Activated CD4-positive, alpha-beta T cell treated with anti-CD3 and anti-CD28 coated beads for 4 hours (primary cell): ENCODE results near the gene CFLAR.
"Not testable (repeated sequence)": the region's sequence is repeated elsewhere in the genome, so short reads cannot be mapped to it uniquely, and the experiment has no call there.

Experiments
- DNase-seq, 2 donors: peaks; one replicate each; pipeline ENCODE4 v3.0.0-alpha.2; 2020

The CFLAR gene

DNA sequence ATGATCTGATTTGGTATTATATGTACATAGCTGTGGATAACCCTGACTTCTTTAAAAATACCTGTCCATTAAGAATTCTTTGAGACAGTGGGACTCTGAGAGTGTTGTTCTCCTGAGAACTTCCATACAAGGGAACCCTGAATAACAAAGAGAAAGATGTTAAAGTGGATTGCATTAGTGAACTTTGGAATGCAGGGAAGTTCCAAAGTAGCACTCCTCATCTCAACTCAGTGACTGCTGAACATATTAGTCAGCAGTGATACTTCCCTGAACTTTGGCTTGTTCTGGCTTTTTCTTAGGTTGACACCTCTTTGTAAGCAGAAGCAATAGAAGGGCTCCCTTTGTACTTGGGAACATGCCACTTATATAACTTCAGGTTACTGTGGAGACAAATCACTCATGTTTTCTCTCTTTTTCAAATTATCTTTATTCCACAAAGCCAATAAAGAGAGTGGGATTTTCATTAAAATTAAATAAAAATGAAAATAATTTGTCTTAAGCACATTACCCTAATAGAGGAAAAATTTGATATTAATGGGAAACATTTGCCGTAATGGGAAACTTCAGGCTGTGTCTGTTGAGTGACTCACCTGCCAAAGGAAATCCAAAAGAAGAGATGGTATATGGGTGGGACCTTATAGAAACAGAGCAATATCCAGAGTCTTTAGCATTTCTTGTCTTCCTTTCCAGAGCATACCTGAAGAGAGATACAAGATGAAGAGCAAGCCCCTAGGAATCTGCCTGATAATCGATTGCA, 33.3 kb downstream of the CFLAR start:
- DNase-seq = no peak

DNA sequence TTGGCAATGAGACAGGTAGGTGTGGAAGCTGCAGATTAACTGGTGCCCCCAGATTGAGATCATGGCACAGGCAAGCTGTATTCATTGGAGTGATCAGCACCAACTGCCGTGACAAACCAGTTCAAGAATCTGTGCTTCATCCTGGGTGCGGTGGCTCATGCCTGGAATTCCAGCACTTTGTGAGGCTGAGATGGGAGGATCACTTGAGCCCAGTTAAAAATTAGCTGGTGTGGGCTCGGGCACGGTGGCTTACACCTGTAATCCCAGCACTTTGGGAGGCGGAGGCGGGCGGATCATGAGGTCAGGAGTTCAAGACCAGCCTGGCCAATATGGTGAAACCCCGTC, 33.8 kb downstream of the CFLAR start:
- not testable (repeated sequence) for DNase-seq

DNA sequence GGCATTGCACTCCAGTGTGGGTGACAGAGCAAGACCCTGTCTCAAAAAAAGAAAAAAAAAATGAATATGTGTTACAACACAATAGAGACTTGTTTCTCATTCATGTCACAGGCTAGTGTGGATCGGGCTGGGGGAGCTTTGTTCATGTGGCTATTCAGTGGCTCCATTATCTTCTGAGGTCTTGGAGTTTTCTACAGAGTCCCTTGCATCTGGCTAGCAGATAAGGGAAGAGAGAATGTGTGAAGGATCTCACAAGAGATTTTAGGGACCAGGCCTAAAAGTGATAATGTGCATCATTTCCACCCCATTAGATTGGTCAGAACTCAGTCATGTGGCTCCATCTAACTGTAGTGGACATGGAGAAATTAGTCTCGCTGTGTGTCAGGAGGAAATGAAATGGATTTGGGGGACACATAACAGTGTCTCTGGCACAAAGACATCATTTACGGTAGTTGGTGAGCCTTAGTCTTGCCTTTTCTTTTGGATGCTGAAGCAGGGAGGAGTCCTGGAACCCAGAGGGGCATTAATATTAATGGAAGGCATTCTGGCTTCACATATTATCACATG, 34.6 kb downstream of the CFLAR start:
- DNase-seq = no peak

DNA sequence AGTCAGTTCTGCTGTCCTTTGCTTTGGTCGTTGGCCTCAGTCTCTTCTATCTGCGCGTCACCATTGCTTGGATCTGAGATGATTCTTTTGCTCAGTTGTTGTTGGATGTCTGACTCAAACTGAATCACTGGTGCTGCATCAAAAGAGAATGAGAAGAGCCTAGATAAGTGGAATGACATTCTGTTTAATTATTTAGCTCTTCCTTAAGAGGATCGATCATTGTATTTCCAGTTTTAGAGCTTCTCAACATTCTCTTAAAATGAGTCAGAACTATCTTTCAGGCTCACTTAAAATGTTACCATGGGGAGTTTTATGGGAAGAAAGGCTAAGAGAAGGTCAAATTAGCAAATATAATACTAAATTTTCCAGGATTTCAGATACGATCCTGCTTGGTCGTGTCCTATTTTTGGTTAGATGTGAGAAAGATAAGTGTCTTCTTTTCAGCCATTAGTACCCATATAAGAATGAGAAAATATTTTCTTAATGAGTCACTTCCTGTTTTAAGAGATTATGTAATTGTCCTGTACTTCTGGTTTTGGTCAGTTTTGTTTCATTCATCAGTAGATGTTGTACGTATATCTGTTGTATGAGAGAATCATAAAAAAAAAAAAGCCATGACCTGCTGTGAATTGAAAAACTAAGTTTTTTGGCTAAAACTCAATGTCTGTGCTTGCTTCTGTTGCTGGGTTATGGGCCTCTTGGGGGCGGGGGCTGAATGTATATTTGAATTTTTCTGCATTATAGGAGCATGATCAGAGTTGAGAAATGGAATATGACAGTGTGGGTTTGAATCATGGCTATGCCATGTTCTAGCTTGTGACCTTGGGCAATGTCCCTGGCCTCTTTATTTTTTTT, 35.4 kb downstream of the CFLAR start:
- DNase-seq = no peak

DNA sequence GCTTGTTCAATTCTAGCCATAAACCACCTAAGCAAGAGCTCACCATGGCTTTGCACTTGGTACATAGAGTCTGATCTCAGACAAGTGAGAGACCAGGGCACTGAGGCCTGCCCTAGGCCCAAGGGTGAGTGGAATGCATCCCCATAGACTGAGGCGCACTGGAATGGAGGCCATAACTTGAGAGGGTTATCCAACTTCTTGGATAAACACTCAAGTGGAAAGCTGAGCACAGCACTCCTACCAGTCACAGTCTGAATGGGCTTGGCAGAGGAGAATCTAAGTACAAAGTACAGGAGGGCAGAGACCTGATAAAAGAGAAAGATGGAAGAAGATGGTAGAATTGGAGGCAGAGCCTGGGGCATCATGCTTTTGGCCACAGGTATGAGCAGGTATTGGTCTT, 36.6 kb downstream of the CFLAR start:
- no peak for DNase-seq

DNA sequence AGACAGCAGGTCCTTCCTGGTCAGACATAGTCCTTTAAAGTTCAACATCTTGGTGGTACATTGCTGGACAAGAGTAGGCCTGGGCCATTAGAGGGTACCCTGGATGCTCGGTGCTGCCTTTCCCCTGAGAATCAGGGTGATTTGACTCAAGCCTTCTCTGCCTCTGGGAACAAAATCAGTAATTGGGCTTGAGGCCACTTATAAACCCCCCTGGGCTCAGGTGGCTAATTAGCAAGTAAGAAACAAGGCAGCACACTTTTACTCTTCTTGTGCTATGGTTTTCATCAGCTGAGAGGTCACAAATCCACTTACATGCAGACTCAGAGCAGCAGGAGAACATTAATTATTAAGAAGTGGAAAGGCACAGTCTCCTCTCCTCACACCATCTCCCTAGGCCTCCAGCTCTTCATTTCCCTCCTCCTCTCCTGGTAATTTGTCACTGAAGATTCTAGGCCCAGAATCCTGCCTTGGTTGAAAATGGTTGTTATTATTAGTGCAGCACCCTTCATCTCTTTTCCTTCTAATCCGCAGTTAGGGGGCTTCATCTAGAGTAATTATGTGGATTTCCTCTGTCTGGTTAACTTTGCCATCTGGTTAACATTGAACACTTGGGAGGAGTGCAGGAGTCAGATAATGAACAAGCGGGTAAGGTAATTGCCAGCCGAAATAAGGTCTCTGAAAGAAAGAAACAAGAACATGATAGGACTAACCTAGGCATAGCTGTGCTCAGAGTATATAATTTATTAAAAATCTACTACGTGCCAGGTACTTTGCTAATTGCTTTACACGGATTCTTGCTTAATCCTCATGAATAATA, 37.2 kb downstream of the CFLAR start:
- DNase-seq = no peak

DNA sequence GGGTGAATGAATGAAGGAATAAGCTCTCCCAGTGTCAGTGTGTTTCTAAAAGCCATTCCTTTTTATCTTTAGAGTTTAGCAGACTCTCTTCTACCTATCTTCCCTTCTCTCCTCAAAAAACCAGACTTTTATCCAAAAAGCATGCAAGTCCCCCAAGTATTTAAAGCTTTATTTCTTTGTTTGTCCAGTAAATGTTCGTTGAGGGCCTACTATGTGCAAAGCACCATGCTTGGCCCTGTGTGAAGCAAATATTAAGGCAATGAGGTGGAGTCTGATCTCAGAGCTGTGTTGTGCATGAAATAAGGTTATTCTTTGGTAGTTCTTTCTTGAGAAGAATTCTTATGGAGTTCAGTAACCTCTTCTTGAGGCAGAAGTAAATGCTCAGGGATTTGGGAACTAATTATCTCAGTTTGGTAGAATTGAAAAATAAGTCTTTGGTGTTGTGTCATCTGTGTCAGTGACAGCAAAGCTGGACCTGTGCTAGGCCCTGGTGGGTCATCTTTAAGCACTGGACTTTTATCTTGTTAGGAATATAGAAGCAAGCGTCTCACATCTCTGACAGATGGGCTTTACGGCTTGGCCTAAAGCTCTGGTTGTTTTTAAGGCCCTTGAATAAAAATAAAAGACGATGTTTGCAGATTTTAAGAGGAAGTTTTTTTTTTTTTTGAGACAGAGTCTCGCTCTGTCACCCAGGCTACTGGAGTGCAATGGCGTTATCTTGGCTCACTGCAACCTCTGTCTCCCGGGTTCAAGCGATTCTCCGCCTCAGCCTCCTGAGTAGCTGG, 38.8 kb downstream of the CFLAR start:
- no peak for DNase-seq

DNA sequence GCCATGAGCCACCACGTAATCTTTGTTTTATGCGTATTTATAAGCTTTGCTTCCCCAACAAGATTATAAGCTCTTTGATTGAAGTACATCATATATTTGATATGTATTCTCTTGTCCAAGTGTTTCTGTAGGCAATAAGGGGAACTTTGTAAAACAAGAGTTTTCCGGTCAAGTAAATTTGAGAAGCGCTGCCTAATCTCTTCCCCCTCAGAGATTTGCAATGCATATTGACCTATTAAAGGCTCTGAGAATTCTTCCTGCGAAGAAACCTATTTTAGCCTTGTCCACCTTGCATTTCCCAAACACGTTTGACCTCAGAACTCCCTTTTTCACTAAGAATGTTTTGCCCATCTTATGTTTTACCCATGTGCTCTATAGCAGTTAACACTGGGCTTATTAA, 40.1 kb downstream of the CFLAR start:
- DNase-seq = no peak

DNA sequence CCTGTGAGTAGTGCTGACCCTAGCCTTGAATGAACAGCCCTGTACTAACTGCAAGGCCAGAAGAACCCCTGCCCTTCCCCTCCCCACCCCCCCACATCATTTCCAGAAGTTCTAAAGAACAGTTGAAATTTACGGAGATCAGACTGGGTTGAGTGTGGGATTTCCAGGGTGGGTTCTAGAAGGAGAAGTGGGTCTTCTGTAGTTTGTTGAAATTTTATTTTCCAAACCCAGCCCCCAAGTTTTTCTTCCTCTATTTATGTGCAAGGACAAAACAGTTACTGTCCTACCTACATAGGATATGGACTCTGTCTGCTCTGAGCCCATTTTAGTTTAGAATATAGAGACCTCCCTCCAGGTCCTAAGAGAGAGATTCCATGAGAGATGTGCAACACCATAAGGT, 40.7 kb downstream of the CFLAR start:
- no peak for DNase-seq

DNA sequence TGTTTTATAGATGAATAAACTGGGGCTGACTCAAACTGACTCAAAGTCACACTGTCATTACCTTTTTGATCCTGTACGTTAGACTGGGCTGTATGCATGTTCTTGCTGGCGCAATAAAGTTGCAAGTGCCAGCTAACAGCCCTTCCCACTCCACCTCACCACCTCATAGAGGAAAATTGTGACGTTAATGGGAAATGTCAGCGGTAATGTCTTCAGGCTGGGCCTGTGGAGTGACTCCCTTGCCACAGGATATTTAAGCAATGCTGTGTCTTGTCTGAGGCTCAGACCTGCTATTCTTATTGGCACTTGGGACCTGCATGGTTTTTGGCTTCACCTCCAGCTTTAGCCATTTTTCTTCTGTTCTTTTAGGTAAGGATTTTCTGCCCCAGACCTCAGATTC, 41.7 kb downstream of the CFLAR start:
- no peak for DNase-seq

DNA sequence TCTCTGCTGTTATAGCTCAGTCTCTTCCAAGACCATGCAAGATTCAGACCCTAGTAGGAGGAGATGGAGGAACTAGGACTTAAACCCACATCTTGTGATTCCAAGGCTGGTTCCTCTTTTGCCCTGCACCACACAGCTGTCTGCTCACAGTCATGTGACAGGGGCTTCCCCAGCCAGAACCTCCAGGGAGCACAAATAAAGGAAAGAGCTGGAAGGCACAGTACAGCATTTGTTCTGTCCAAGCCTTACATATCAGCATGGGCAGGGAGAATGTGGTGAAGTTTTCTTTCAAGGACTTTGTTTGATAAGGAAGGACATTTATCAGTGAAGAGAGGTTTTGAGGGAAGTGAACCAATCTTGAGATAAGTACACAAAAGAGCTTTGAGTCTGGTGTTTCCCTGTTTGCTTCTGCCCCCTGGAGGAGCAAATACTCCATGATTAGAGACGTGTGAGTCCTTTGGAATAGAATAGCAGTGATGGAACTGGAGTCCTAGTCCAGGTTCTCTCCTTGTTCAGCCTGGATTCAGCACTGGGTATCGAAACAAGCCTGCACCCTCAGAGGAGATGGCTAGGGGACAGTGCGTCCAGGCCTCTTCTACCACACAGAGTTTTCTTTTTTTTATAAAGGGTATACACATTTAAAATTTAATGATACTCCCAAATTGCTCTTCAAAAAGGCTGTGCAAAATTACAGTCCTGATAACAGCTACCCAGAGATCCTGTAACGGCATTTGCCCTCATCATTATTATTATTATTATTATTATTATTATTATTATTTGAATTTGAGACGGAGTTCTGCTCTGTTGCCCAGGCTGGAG, 42.4 kb downstream of the CFLAR start:
- DNase-seq = peak; percentile 40 to 62

DNA sequence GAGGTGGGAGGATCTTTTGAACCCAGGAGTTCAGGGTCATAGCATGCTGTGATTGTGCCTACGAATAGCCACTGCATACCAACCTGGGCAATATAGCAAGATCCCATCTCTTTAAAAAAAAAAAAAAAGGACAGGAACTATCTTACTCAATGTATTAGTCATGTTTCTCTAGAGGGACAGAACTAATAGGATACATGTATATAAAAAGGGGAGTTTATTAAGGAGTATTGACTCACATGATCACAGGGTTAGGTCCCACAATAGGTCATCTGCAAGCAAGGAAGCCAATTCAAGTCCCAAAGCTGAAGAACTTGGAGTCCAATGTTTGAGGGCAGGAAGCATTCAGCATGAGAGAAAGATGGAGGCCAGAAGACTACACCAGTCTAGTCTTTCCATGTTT, 48.2 kb downstream of the CFLAR start:
- no peak for DNase-seq

DNA sequence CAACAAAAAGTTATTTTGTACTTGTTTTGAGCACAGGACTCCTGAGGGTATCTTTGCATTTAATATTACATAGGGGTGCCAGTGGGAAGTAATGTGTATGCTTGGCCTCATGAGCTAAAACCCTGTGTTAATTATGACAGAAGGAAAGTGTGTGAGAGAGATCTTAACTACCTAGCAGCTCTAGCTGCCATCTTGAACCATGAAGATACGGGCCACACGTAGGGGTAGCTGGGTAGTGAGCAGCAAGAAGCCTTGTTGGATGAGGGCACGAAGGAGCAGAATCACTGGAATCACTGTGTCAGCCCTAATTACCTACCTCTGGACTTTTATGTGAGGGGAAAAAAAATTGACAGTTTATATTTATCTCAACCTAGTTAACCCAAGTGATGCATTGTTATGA, 51.6 kb downstream of the CFLAR start:
- no peak for DNase-seq

DNA sequence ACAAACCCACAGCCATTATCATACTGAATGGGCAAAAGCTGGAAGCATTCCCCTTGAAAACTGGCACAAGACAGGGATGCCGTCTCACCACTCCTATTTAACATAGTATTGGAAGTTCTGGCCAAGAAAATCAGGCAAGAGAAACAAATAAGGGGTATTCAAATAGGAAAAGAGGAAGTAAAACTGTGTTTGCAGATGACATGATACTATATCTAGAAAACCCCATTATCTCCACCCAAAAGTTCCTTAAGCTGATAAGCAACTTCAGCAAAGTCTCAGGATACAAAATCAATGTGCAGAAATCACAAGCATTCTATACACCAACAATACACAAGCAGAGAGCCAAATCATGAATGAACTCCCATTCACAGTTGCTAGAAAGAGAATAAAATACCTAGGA, 52.5 kb downstream of the CFLAR start:
- DNase-seq = not testable (repeated sequence)

DNA sequence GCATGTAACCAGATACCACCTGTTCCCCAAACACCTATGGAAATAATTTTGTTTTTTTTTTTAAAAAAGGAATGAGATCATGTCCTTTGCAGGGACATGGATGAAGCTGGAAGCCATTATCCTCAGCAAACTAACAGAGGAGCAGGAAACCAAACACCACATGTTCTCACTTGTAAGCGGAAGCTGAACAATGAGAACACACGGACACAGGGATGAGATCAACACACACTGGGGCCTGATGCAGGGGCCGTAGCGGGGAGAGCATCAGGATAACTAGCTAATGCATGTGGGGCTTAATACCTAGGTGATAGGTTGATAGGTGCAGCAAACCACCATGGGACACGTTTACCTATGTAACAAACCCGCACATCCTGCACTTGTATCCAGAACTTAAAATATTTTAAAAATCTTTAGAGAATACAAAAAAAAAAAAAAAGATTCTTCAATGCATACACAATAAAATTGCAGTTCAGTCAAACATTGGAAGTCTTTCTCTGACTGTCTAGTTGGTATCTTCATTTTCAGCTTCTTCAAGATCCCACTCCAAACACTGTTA, 55.4 kb downstream of the CFLAR start:
- no peak for DNase-seq

DNA sequence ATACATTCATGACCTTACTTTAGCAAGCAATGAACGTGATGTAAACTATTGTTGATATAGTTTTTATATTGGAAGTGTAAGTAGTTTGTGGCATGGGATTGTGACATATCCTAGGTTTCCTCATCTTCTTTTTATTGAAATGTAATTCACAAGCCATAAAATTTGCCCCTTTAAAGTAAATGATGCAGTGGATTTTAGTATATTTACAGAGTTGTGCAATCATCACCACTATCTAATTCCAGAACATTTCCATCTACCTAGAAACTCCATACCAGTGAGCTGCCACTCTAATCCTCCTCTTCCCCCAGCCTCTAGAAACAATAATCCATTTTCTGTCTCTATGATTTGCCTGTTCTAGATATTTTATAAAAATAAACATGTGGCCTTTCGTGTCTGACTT, 56.3 kb downstream of the CFLAR start:
- no peak for DNase-seq

DNA sequence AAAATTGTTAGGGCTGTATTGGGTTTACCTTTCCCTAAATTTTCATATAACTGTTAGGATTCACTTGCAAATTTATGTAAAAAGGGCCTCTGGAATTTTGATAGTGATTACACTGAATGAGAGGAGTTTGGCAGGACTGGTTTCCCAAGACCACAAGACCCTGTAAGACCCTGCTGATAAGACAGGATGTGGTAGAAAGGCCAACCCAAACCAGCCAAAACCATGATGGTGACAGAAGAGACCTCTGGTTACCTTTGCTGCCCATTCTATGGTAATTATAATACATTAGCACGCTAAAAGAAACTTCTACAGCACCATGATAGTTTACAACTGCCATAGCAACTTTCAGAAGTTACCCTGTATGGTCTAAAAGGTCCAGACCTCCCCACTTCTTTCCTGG, 58.7 kb downstream of the CFLAR start:
- no peak for DNase-seq

DNA sequence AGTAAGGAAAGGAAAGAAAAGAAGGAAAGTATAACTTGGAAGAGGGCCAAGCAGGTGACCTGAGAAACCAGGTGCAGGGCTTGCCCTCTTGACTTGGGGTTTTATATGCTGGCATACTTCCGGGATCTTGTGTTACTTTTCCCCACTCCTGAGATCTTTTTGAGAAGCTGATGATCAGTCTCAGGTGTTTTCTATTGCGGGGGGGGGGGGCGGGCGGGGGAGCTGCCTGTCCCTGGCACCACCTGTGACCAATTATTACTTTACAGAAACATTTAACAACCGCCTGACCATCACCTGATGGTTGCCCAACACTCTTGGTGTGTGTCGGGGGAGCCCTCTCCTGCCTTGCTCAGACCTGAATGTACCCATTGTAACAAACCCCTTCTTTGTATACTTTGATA, 60.1 kb downstream of the CFLAR start:
- no peak for DNase-seq

DNA sequence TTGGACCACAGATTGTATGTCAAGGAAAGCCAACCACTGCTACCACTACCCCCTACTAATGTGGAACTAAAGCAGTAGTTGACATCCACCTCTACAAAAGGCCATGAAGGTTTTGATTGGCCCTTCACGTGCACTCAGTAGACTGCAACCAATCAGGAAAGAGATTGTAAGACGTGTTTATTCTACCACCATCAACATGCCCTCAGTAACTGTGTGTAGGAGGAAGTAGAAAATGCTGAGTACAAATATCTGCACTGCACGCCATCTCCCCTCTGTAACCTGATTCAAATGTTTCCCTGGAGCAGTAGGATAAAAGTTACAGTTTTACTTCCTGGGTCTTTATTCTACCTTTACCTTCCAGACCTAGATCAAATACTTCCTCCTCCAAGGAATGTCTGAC, 64.0 kb downstream of the CFLAR start:
- DNase-seq = no peak

DNA sequence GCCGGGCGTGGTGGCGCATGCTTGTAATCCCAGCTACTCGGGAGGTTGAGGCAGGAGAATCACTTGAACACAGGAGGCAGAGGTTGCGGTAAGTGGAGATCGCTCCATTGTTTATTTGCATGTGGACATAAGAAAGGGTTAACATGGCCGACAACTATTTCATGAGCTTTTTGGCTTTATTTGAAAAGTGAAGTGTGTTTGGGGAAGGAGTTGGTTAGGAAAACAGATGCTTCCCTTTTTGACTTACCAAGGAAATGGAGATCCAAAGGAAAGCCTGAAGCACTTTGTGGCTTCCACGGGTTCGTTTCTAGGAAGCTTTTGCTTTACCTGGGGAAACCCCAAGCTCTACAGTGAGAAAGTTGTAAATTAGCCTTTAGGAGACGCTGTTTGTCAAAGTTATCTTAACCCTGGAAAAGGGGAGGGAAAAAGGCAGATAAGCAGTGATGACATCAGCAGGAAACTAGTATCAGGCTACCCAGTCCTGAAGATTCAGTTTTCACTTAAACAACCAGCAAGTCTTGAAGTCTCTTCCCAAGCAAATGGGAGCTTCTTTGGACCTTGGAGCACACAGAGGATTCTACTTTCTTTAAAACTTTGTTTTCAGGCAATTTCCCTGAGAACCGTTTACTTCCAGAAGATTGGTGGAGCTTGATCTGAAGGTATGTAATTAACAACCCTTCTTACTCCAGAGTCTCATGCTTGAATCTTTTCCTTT, 66.8 kb downstream of the CFLAR start, which contains the start of gene CASP10:
TSS of gene CASP10 (plus strand) at position 492 of the 715 bp plus-strand sequence. CDS start 2,637 bp downstream, outside the sequence.
- peak; percentile 24 to 31 for DNase-seq
